Activated B cell treated with CpG ODN at 0.5 μM for 24 hours (primary cell): ENCODE measurements around the gene TELO2. TPM values are rescaled to one million over a fixed set of nuclear protein-coding genes. Genes with fewer than 3 reads are reported as not detected.
"Not testable (repeated sequence)": the region's sequence is repeated elsewhere in the genome, so short reads cannot be mapped to it uniquely, and the experiment has no call there.

Experiments used
- ATAC-seq: fragments of 200-7000 bp; cut with Tn5 transposase; one replicate; pipeline ENCODE4 v1.10.0; 2021; ENCODE audit warnings: low read depth, mild to moderate bottlenecking, moderate library complexity
- CTCF ChIA-PET: fragments of 350-600 bp; sonication (Branson Sonifier 250); formaldehyde crosslinking; loops from one replicate; lab custom pipeline; 2021; ENCODE audit warnings: antibody characterized with exemption; lab: Charles Lee
- POLR2A ChIA-PET: fragments of 350-600 bp; sonication (Branson Sonifier 250); formaldehyde crosslinking; loops from one replicate; lab custom pipeline; 2021; ENCODE audit warnings: antibody characterized with exemption; lab: Charles Lee
- DNase-seq: peaks from one replicate; pipeline ENCODE4 v3.0.0; 2022
- H3K27ac Mint-ChIP-seq: one replicate; pipeline ENCODE4 v1.8.0; 2020; ENCODE audit warnings: mixed read lengths
- H3K27me3 Mint-ChIP-seq: one replicate; pipeline ENCODE4 v1.8.0; 2021; ENCODE audit warnings: mixed read lengths
- H3K36me3 Mint-ChIP-seq: one replicate; pipeline ENCODE4 v1.8.0; 2021; ENCODE audit warnings: low read depth, mixed read lengths
- H3K4me1 Mint-ChIP-seq: one replicate; pipeline ENCODE4 v1.8.0; 2021; ENCODE audit warnings: mixed read lengths
- H3K4me3 Mint-ChIP-seq: one replicate; pipeline ENCODE4 v1.8.0; 2020; ENCODE audit warnings: mild to moderate bottlenecking, mixed read lengths
- H3K9me3 Mint-ChIP-seq: one replicate; pipeline ENCODE4 v1.8.0; 2020; ENCODE audit warnings: mixed read lengths
- CTCF ChIP-seq: fragments of 200-600 bp; IDR thresholded peaks from one replicate; pipeline ENCODE4 v1.8.0; 2022; ENCODE audit warnings: antibody characterized with exemption, mild to moderate bottlenecking
- intact Hi-C: fragments of 100-400 bp; cut with micrococcal nuclease; formaldehyde crosslinking; loops from one replicate; pipeline ENCODE4 v1.15.1; 2024
- total RNA-seq: library from RNA; stranded (reverse); gene quantifications from 2 replicates; pipeline ENCODE4 v1.2.3, GENCODE V29; 2022

The TELO2 gene
- total RNA-seq, 1 donor from 2014 or later = 78.8 TPM

DNA sequence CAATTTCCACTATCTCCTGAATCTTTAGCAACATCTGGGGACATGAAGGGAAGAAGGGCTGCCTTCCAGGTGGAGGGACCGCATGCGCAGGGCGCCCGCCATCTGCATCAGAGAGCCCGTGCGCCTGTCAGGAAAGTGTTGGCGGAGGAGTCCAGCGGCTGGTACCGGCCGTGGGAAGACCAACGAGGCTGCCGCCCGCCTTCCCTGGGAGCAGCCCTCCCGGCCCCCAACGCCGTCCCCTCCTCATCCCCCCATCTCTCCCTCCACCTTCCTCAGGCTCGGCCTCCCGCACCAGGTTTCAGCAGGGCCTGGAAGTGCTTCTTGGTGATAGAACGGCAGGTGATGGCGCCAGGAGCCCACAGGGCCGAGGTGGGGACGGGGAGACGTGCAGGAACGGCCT, 27.1 kb upstream of the TELO2 start:
- Mint-ChIP-seq H3K36me3 (peaks cover 45% of the 10 kb centered on the region), H3K4me1 (peaks cover 27% of the 10 kb centered on the region), H3K9me3 (no peaks in the 10 kb centered on the region), H3K27ac (no peak overlapping the region), H3K4me3 (no peak overlapping the region), H3K27me3 (no peaks in the 10 kb centered on the region)
- intact Hi-C loops = no loop called here
- ATAC-seq = no peak
- DNase-seq = no peak
- ChIA-PET CTCF (no interaction called here), POLR2A (no interaction called here)
- no peak for TF ChIP-seq CTCF

DNA sequence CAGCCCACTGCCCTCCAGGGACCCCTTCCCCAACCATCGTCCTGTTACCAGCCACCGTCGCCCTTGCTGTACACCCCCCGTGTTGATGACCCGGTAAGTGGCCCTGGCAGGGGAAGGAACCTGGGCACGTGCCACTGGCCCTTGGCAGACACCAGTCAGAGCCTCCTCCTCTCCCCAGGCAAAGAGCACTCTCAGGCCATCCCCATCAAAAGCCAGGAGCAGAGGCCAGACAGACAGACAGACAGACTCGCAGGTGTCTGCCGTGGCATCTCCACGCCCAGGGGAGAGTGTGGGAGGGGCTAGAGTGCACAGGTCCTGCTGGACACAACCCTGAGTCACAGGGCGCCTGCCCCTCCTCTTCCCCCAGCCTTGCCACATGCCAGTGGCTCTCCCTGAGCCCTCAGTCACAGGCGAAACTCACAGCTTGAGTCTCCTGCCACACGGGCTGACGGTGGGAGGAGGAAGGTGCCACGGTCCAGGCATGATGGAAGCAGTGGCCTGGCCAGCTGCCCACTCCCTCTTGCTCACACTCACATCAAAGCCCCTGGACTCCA, 26.1 kb upstream of the TELO2 start:
- CTCF ChIA-PET = no interaction called here
- Mint-ChIP-seq H3K4me3 (no peak overlapping the region), H3K36me3 (peaks cover 43% of the 10 kb centered on the region), H3K27ac (peak overlapping the region; percentile 57), H3K27me3 (no peaks in the 10 kb centered on the region), H3K4me1 (peaks cover 37% of the 10 kb centered on the region), H3K9me3 (no peaks in the 10 kb centered on the region)
- ATAC-seq (no peak), DNase-seq (no peak)
- POLR2A ChIA-PET = no interaction called here
- no peak for TF ChIP-seq CTCF
- intact Hi-C loops = no loop called here

- H3K9me3 Mint-ChIP-seq = no peaks in the 10 kb centered on the region
- DNase-seq (no peak), ATAC-seq (no peak)
- H3K4me1 Mint-ChIP-seq = peaks cover 48% of the 10 kb centered on the region
- TF ChIP-seq CTCF = no peak
- POLR2A ChIA-PET = no interaction called here
- H3K27me3 Mint-ChIP-seq = no peaks in the 10 kb centered on the region
- intact Hi-C loops = no loop called here
- peaks cover 39% of the 10 kb centered on the region for H3K36me3 Mint-ChIP-seq
- H3K27ac Mint-ChIP-seq = no peak overlapping the region
- CTCF ChIA-PET = no interaction called here
- no peak overlapping the region for H3K4me3 Mint-ChIP-seq
Measured at GRCh38 chr16:1468426-1468810, 24.7 kb upstream of the TELO2 start.

DNA sequence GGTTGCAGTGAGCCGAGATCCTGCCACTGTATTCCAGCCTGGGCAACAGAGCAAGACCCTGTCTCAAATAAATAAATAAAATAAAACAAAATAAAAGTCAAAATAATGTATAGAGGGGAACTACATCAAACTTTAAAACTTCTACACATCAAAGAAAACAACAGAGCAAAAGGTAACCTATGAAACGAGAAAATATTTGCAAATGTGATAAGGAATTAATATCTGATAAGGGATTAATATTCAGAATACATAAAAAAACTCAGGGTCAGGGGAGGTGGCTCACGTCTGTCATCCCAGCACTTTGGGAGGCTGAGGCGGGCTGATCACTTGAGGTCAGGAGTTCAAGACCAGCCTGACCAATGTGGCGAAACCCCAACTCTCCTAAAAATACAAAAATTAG, 24.0 kb upstream of the TELO2 start:
- Mint-ChIP-seq H3K27ac (peak overlapping the region; percentile 91), H3K4me1 (peaks cover 55% of the 10 kb centered on the region)
- intact Hi-C loops = not testable (repeated sequence)

DNA sequence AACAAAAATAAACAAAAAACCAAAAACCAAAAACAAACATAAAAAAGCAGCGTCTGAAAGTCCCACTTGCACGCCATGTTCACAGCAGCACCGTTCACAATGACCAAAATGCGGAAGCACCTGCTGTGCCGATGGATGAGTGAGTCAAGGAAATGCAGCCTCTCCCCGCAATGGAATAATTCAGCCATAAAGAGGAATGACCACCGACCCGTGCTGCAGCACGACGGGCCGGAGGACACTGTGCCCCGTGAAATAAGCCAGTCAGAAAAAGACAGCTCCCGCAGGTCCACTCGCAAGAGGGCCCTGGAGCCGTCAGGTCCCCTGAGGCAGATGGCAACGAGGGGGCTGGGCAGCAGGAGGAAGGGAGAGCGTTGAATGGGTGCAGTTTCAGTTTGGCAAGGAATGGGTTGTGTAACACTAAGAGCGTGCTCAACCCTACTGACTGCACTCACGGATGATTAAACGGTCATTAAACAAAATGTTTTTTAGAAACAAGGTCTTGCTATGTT, 23.4 kb upstream of the TELO2 start:
- Mint-ChIP-seq H3K9me3 (no peaks in the 10 kb centered on the region), H3K27me3 (no peaks in the 10 kb centered on the region), H3K27ac (peak overlapping the region; percentile 91), H3K4me3 (peak overlapping the region; percentile 72), H3K36me3 (peaks cover 30% of the 10 kb centered on the region), H3K4me1 (peaks cover 57% of the 10 kb centered on the region)
- ATAC-seq (peak; percentile 58), DNase-seq (no peak)
- ChIA-PET POLR2A (interaction anchor here (1.0 to 3.7 kb wide), 3 partner anchors 11 to 49 kb away, joined by 3 to 30 read pairs (median 13); partner anchors contain the start of gene UQCC4), CTCF (no interaction called here)
- intact Hi-C loops = no loop called here
- no peak for TF ChIP-seq CTCF

More for the DNA sequence above, 24.0 kb upstream of the TELO2 start:
- H3K27me3 Mint-ChIP-seq, DNase-seq, ATAC-seq, CTCF ChIA-PET, H3K9me3 Mint-ChIP-seq, H3K4me3 Mint-ChIP-seq: not testable (repeated sequence)
- POLR2A ChIA-PET = interaction anchor here (0.7 to 3.7 kb wide), 2 partner anchors 10 to 217 kb away, joined by 4 to 30 read pairs; no protein-coding TSS in a partner anchor
- peaks cover 36% of the 10 kb centered on the region for H3K36me3 Mint-ChIP-seq
